HepG2 (cell line): ENCODE results near the gene SELENOS. TPM values are rescaled to one million over a fixed set of nuclear protein-coding genes. Genes with fewer than 3 reads are reported as not detected.
A peak's percentile ranks its signal among the peaks of the same experiment; 100 is the strongest.

Experiments used
- FOXK1 ChIP-seq: sonication (generic); formaldehyde crosslinking; IDR thresholded peaks from 2 replicates; pipeline ENCODE4 v1.4.0; 2020; ENCODE audit warnings: low read depth, missing genetic modification reagents, borderline replicate concordance
- HMGA1 ChIP-seq: sonication (generic); formaldehyde crosslinking; conservative IDR thresholded peaks from 2 replicates; pipeline ENCODE4 v1.4.0; 2020; ENCODE audit warnings: missing genetic modification reagents
- MLXIP ChIP-seq: sonication (generic); formaldehyde crosslinking; IDR thresholded peaks from 2 replicates; pipeline ENCODE4 v1.9.0; 2021; ENCODE audit warnings: missing genetic modification reagents, borderline replicate concordance
- TAF15 ChIP-seq: fragments of 200-400 bp; formaldehyde crosslinking; IDR thresholded peaks from one replicate; pipeline ENCODE4 v1.6.1; 2018; ENCODE audit warnings: mild to moderate bottlenecking, low read depth, low read length; ENCODE audit not compliant: poor library complexity, severe bottlenecking
- ZNF275 ChIP-seq: sonication (generic); formaldehyde crosslinking; IDR thresholded peaks from 2 replicates; pipeline ENCODE4 v1.8.0; 2022; ENCODE audit warnings: missing genetic modification reagents, mild to moderate bottlenecking, inconsistent platforms, borderline replicate concordance
- ZNF296 ChIP-seq: sonication (generic); formaldehyde crosslinking; conservative IDR thresholded peaks from 2 replicates; pipeline ENCODE4 v1.5.0; 2020; ENCODE audit warnings: mild to moderate bottlenecking, missing genetic modification reagents
- ZNF574 ChIP-seq: sonication (generic); formaldehyde crosslinking; IDR thresholded peaks from 2 replicates; pipeline ENCODE4 v1.4.0; 2020; ENCODE audit warnings: missing genetic modification reagents
- ZNF577 ChIP-seq: sonication (generic); formaldehyde crosslinking; IDR thresholded peaks from 2 replicates; pipeline ENCODE4 v1.4.0; 2020; ENCODE audit warnings: mild to moderate bottlenecking, low read depth, missing genetic modification reagents, borderline replicate concordance
- ZNF644 ChIP-seq: IDR thresholded peaks from 2 replicates; pipeline ENCODE4 v1.6.1; 2016; ENCODE audit warnings: low read depth
- ZNF746 ChIP-seq: sonication (generic); formaldehyde crosslinking; IDR thresholded peaks from 2 replicates; pipeline ENCODE4 v1.8.0; 2022; ENCODE audit warnings: mild to moderate bottlenecking, missing genetic modification reagents
- ZNF780A ChIP-seq: sonication (generic); formaldehyde crosslinking; IDR thresholded peaks from 2 replicates; pipeline ENCODE4 v1.8.0; 2022; ENCODE audit warnings: mild to moderate bottlenecking, missing genetic modification reagents, moderate library complexity
- ZNF788 ChIP-seq: sonication (generic); formaldehyde crosslinking; IDR thresholded peaks from 2 replicates; pipeline ENCODE4 v1.5.0; 2020; ENCODE audit warnings: mild to moderate bottlenecking, missing genetic modification reagents, borderline replicate concordance
- polyA plus RNA-seq, 8 experiments: library from polyadenylated mRNA; depleted of rRNA in 3 of 8; stranded (reverse) in 7 of 8; unstranded in 1 of 8; fragments of >200 nt; fragmentation: Illumina TruSeq in 4 of 8; extraction: Trizol in 4 of 8; gene quantifications; 2 replicates each; pipeline versions ENCODE4 v1.2.1 to v1.2.3, GENCODE V29; 2011 to 2016; ENCODE audit warnings: low read depth in 4 of 8, missing spikeins in 1 of 8, mixed read lengths in 1 of 8; ENCODE audit not compliant: insufficient read depth in 1 of 8
- total RNA-seq, 5 experiments: library from RNA; depleted of rRNA; stranded (reverse); fragments of >200 nt; fragmentation: Illumina TruSeq; extraction: Trizol; gene quantifications; 2 replicates each; pipeline ENCODE4 v1.2.3, GENCODE V29; 2016; ENCODE audit warnings: low read depth in 1 of 5
- TF ChIP-seq, protein P1 (sequence below): IDR thresholded peaks from 2 replicates; pipeline ENCODE4 v1.6.1; 2018; ENCODE audit warnings: missing genetic modification reagents
- TF ChIP-seq, protein P2 (sequence below): sonication (generic); formaldehyde crosslinking; IDR thresholded peaks from 2 replicates; pipeline ENCODE4 v1.4.0; 2020; ENCODE audit warnings: mild to moderate bottlenecking, missing genetic modification reagents, borderline replicate concordance
- TF ChIP-seq, protein P3 (sequence below): sonication (generic); formaldehyde crosslinking; IDR thresholded peaks from 2 replicates; pipeline ENCODE4 v1.4.0; 2020; ENCODE audit warnings: missing genetic modification reagents

SELENOS gene
- total and polyA plus RNA-seq, 2 of the 13 experiments (the other 11 are each of a cell fraction or from before 2014, with no cell fraction given) = 63.0 to 66.1 TPM

DNA sequence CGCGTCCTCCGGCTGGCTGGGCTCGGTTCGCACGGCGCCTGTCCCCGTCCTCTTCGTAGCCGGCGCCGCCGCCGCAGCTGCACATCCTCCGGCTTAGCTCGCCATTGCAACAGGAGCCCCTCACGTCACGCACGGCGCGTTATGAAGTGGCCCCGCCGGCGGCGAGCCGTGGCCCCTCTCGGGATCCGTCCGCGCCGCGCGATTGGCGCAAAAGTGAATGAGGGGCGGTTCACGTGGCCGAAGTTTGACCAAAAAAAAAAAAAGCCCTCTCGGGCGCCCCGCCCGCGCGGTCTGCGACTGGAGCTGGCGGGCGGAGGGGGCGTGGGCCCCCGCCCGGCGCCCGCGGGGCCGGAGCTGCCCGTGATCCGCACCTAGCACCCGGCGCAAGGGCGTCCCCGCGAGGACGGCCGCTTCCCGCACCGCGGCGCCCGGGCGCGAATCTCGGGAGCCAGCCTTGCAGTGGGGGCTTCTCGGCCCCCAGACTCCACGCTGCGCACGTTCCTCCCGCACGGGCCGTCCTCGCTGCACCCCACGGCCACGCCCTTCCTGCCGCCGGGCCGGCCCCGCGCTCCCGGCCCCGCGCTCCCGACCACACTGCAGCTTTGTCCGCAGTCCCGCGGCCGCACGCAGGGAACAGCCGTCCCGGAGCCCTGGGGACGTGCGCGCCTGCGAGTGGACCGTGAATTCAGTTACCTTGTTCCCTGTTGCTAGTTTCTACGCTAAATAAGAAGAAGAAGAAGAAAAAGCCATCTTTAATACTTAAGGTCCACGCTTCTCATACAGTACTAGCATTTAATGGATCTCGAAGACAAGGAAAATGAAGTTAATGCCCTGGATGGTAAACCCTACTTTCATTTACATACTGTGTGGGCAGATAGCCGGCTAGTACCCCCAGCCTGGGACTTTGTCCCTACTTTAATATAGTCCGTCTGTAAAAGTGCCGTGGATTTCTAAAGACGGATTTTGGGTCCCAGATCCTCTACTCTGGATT lies 25.2 kb downstream of the SELENOS start, which contains the start of gene CHSY1 (continued):
- TF ChIP-seq, protein P1, sequence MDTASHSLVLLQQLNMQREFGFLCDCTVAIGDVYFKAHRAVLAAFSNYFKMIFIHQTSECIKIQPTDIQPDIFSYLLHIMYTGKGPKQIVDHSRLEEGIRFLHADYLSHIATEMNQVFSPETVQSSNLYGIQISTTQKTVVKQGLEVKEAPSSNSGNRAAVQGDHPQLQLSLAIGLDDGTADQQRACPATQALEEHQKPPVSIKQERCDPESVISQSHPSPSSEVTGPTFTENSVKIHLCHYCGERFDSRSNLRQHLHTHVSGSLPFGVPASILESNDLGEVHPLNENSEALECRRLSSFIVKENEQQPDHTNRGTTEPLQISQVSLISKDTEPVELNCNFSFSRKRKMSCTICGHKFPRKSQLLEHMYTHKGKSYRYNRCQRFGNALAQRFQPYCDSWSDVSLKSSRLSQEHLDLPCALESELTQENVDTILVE (CRISPR knock-in tag) = 0 out of 2 replicates have a peak, but pooled peaks have one; percentile 48
- TF ChIP-seq, protein P2, sequence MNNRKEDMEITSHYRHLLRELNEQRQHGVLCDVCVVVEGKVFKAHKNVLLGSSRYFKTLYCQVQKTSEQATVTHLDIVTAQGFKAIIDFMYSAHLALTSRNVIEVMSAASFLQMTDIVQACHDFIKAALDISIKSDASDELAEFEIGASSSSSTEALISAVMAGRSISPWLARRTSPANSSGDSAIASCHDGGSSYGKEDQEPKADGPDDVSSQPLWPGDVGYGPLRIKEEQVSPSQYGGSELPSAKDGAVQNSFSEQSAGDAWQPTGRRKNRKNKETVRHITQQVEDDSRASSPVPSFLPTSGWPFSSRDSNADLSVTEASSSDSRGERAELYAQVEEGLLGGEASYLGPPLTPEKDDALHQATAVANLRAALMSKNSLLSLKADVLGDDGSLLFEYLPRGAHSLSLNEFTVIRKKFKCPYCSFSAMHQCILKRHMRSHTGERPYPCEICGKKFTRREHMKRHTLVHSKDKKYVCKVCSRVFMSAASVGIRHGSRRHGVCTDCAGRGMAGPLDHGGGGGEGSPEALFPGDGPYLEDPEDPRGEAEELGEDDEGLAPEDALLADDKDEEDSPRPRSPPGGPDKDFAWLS (CRISPR knock-in tag) = no peak
- TF ChIP-seq TAF15 = peak; percentile 34
- TF ChIP-seq HMGA1 (CRISPR knock-in tag) = no peak
- no peak for TF ChIP-seq ZNF746 (CRISPR knock-in tag)
- TF ChIP-seq ZNF780A = no peak
- TF ChIP-seq FOXK1 = peak; percentile 26; the same call in 1 of the 2 replicates
- TF ChIP-seq ZNF577 = no peak
- TF ChIP-seq, protein P3, sequence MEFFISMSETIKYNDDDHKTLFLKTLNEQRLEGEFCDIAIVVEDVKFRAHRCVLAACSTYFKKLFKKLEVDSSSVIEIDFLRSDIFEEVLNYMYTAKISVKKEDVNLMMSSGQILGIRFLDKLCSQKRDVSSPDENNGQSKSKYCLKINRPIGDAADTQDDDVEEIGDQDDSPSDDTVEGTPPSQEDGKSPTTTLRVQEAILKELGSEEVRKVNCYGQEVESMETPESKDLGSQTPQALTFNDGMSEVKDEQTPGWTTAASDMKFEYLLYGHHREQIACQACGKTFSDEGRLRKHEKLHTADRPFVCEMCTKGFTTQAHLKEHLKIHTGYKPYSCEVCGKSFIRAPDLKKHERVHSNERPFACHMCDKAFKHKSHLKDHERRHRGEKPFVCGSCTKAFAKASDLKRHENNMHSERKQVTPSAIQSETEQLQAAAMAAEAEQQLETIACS (CRISPR knock-in tag) = peak; percentile 57; the same call in 1 of the 2 replicates
- peak; percentile 64; the same call in 1 of the 2 replicates for TF ChIP-seq MLXIP (CRISPR knock-in tag)
- peak; percentile 18; the same call in 1 of the 2 replicates for TF ChIP-seq ZNF788 (CRISPR knock-in tag)
- peak; percentile 76 for TF ChIP-seq ZNF574
- no peak for TF ChIP-seq ZNF275
- no peak for TF ChIP-seq ZNF644 (CRISPR knock-in tag)
- TF ChIP-seq ZNF296 = no peak
